GM18870 (cell line): ENCODE measurements around the gene SNU13.
"Not testable (repeated sequence)": the region's sequence is repeated elsewhere in the genome, so short reads cannot be mapped to it uniquely, and the experiment has no call there.

ENCODE experiments used
- ATAC-seq: cut with Tn5 transposase; IDR thresholded peaks from one replicate; pipeline ENCODE4 v1.9.1; 2021; ENCODE audit warnings: moderate library complexity; ENCODE audit not compliant: unreplicated experiment

Gene SNU13

GRCh38 chr22:41682033-41682807 lies 6.4 kb downstream of the SNU13 start:
- ATAC-seq, result no peak

GRCh38 chr22:41681616-41682015 lies 7.1 kb downstream of the SNU13 start:
- no peak for ATAC-seq

- no peak for ATAC-seq
These were observed 12.5 kb downstream of the SNU13 start for GRCh38 chr22:41676134-41676533.

GRCh38 chr22:41674846-41675340 lies 13.8 kb downstream of the SNU13 start:
- ATAC-seq, result no peak

GRCh38 chr22:41672780-41673509 lies 15.7 kb downstream of the SNU13 start:
- no peak for ATAC-seq

GRCh38 chr22:41672096-41672495 lies 16.6 kb downstream of the SNU13 start:
- not testable (repeated sequence) for ATAC-seq

GRCh38 chr22:41668971-41669911 lies 19.4 kb downstream of the SNU13 start:
- no peak for ATAC-seq

- no peak for ATAC-seq
These were observed 23.7 kb downstream of the SNU13 start for GRCh38 chr22:41664951-41665350.

GRCh38 chr22:41664490-41664889 lies 24.2 kb downstream of the SNU13 start:
- ATAC-seq, result no peak

GRCh38 chr22:41663594-41663993 lies 25.1 kb downstream of the SNU13 start:
- ATAC-seq, result not testable (repeated sequence)

GRCh38 chr22:41661713-41662112 lies 27.0 kb downstream of the SNU13 start:
- ATAC-seq, result no peak

GRCh38 chr22:41661088-41661487 lies 27.6 kb downstream of the SNU13 start:
- ATAC-seq, result no peak

GRCh38 chr22:41660416-41660815 lies 28.3 kb downstream of the SNU13 start:
- no peak for ATAC-seq

GRCh38 chr22:41659941-41660340 lies 28.7 kb downstream of the SNU13 start:
- ATAC-seq, result no peak

GRCh38 chr22:41658869-41659268 lies 29.8 kb downstream of the SNU13 start:
- no peak for ATAC-seq

GRCh38 chr22:41657709-41658108 lies 31.0 kb downstream of the SNU13 start:
- no peak for ATAC-seq

- ATAC-seq, result no peak
These were observed 32.1 kb downstream of the SNU13 start for GRCh38 chr22:41656556-41656955.

- no peak for ATAC-seq
These were observed 34.3 kb downstream of the SNU13 start for GRCh38 chr22:41654322-41654721.

GRCh38 chr22:41650821-41651220 lies 37.8 kb downstream of the SNU13 start:
- no peak for ATAC-seq

GRCh38 chr22:41650229-41650628 lies 38.4 kb downstream of the SNU13 start:
- ATAC-seq, result no peak

GRCh38 chr22:41648432-41648831 lies 40.2 kb downstream of the SNU13 start:
- no peak for ATAC-seq
